ENCODE results near the gene MOGAT2.

DNA sequence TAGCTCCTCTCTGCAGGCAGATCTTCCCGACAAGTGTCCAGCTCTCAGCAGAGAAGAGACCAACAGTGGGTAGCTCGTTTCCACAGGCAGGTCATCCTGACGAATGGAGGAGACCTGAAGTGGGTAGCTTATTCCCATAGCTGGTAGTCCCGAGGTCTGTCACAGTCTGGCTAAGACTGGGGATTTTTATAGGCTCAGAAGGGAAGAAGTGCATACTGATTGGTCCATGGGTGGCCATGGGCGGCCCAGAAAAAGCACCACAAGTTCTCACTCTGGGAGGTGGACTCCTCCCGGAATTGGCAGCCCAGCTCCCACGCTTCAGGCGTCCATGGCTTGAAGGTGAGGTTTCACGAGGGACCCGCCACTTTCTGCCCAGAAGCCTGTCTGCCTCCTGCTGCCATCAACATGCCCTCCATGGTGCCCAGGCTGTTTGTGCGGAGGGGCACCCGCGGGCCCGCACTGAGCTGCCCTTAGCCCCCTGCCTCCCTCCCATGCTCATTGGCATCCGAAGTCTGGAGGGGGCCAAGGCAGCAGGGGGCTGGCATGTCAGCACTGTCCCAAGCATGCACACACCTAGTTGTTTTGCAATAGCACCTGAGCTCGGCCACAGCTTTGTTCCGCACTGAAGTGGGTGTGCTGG, 38.9 kb upstream of the MOGAT2 start:
- TF ChIP-seq, protein P1, sequence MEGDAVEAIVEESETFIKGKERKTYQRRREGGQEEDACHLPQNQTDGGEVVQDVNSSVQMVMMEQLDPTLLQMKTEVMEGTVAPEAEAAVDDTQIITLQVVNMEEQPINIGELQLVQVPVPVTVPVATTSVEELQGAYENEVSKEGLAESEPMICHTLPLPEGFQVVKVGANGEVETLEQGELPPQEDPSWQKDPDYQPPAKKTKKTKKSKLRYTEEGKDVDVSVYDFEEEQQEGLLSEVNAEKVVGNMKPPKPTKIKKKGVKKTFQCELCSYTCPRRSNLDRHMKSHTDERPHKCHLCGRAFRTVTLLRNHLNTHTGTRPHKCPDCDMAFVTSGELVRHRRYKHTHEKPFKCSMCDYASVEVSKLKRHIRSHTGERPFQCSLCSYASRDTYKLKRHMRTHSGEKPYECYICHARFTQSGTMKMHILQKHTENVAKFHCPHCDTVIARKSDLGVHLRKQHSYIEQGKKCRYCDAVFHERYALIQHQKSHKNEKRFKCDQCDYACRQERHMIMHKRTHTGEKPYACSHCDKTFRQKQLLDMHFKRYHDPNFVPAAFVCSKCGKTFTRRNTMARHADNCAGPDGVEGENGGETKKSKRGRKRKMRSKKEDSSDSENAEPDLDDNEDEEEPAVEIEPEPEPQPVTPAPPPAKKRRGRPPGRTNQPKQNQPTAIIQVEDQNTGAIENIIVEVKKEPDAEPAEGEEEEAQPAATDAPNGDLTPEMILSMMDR (conservative IDR thresholded peaks at IDR 0.05 in 1 of 2, IDR thresholded peaks at IDR 0.05 in 1 of 2; ENCODE audit: low read depth in 1 of 2, low read length in 2 of 2): no peak
- TF ChIP-seq EZH2 (IDR thresholded peaks at IDR 0.05; ENCODE audit: low read length, missing control alignments): no peak

Measured in fibroblast of lung (primary cell).